D721Med (cell line): ENCODE data around the gene MPST.

ENCODE experiments used
- DNase-seq: peaks from one replicate; pipeline ENCODE4 v3.0.0; 2011; ENCODE audit warnings: low spot score; ENCODE audit not compliant: insufficient read length
- FAIRE-seq: peaks from 2 replicates; lab custom pipeline; 2011; peaks lifted over from hg19 to GRCh38; lab: Jason Lieb, UNC
- TF ChIP-seq, protein P1 (sequence below): IDR thresholded peaks from 2 replicates; pipeline ENCODE4 v1.5.1; 2012; ENCODE audit warnings: mild to moderate bottlenecking, control low read depth; ENCODE audit not compliant: insufficient read depth; ENCODE audit errors: missing control alignments

The MPST gene

DNA sequence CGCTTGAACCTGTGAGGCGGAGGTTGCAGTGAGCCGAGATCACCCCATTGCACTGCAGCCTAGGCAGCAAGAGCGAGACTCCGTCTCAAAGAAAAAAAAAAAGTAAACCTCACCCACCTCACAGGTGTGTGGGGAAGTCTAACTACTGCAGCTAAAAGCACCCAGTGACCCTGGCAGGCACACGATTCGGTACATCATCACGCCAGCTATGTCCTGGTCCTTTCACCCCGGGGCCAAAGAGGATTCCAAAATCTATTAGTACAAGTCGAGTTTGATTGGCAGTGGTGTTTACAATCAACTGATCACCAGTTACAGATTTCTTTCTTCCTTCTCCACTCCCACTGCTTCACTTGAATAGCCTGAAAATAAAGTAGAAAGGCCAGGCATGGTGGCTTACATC lies 6.6 kb upstream of the MPST start:
- FAIRE-seq (no peak), DNase-seq (no peak)
- TF ChIP-seq, protein P1, sequence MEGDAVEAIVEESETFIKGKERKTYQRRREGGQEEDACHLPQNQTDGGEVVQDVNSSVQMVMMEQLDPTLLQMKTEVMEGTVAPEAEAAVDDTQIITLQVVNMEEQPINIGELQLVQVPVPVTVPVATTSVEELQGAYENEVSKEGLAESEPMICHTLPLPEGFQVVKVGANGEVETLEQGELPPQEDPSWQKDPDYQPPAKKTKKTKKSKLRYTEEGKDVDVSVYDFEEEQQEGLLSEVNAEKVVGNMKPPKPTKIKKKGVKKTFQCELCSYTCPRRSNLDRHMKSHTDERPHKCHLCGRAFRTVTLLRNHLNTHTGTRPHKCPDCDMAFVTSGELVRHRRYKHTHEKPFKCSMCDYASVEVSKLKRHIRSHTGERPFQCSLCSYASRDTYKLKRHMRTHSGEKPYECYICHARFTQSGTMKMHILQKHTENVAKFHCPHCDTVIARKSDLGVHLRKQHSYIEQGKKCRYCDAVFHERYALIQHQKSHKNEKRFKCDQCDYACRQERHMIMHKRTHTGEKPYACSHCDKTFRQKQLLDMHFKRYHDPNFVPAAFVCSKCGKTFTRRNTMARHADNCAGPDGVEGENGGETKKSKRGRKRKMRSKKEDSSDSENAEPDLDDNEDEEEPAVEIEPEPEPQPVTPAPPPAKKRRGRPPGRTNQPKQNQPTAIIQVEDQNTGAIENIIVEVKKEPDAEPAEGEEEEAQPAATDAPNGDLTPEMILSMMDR = no peak

DNA sequence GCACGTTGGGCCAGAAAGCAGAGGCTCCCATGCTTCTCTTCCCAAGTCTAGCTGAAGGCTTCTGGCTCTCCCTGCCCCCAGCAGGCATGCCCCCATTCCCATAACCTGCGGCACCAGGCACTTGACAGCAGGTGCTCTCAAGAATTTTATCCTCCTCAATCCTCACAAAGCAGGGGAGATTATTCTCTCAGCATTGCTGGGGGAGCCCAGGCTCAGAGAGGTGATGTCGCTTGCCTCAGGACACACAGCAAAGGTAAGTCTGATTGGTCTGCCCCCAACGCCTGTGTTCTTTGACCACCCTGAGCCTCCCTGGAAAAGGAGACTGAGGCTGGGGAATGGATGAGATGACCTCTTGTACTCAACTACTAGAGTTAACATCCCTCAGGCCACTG lies 5.1 kb upstream of the MPST start:
- DNase-seq (no peak), FAIRE-seq (no peak)
- TF ChIP-seq, protein P1 = no peak

DNA sequence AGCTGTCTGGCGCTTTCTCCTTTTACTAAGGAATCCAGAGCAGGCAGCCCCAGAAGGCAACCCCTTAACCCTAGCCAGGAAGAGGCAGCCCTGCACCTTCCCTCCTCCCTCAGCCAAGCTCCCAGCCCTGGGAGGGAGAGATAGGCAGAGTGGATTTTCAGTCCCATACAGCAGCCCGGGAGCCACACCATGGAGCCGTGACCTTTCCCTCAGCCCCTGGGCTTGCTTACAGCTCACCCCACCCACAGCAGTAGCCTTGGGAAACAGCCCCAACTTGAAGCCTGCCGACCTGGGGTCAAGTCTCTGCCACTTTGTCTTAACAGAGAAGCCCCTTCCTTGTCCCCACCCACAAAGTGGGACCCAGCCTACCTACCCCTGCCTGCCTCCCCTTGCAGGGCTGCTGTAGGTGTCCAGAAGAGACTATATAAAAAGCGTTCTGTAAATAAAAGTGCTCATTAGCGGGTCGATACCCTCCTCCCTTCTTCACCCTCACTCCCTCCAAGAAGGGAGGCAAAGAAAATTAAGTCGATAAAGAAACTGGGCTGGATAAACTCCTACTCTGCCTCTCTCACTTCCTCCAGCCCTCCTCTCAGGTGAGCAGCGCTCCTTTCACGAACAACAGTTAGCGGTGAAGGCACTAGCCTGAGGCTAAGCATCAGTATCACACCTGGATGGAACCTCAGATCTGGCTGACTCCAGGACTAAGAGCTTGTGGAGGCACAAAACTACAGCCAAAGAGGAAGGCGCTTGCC lies 4.5 kb upstream of the MPST start:
- TF ChIP-seq, protein P1 = no peak
- DNase-seq (no peak), FAIRE-seq (no peak)

DNA sequence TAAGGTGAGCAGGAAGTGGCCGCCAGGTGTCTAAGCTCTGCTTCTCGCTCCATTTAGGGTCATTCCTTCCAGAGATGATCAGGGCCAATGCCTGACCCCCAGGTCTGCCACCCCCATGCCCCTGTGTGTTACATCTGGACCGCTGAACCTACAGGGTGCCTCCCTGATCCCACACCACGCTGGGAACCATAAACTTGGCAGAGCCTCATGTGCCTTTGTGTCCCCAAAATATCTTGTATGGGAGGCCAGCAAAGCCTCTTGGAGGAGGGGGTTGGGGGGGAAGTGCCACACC lies 4.0 kb upstream of the MPST start:
- TF ChIP-seq, protein P1 = no peak
- no peak for FAIRE-seq
- DNase-seq = no peak

DNA sequence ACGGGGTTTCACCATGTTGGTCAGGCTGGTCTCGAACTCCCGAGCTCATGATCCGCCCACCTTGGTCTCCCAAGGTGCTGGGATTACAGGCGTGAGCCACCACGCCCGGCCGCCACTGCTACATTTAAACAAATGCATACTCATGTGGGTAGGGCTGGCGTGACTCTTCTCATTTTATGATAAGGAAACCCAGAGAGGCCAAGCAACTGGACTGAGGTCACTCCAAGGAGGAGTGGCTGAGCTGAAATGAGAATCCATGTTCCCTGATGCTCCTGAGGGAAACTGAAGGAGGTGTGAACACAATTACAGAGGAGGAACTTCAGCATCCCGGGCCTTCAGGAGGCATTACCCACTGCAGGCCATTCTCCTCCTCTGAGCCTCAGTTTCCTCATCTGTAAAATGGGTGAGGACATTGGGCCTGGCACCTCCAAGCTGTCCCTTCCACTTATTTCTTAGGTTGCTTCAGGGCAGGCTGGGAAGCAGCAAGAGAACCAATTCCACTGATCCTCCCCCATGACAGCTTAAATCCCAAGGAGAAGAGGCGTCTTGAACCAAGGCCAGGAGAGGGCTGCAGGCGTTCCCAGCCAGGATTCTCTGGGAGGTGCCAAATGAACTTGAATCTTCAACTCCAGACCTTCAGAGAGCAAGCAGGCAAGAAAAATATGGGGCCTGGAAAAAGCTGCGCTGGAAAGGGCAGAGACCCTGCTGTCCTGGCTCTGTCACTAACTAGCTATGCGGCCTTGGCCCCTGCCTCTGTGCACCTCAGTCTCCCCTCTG lies 3.2 kb upstream of the MPST start:
- FAIRE-seq (no peak), DNase-seq (no peak)
- TF ChIP-seq, protein P1 = no peak

DNA sequence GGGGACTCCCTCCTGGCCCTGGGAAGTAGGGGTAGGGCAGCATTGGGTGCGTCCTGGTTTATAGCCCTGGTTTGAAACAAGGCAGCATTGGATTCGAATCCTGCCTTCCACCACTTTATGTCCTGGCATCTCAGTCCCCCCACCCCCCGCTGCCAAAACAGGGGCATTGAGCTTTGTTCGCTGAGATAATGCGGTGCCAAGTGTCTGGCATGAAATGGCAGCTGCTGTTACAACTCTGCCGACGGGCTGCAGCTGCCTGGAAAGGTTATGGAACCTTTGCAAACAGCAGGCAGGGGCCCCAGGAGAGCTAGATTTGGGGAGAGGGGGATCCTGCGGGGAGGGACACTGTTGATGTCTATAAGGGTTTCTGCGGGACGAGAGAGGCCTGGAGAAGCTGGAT lies 2.2 kb upstream of the MPST start:
- FAIRE-seq (no peak), DNase-seq (no peak)
- TF ChIP-seq, protein P1 = no peak
